ENCODE results near the gene TTC39C. TPM values are rescaled to one million over a fixed set of nuclear protein-coding genes. Genes with fewer than 3 reads are reported as not detected.

Gene TTC39C
- total RNA-seq, 2 donors from 2014 or later, result 31.2 to 40.0 TPM

DNA sequence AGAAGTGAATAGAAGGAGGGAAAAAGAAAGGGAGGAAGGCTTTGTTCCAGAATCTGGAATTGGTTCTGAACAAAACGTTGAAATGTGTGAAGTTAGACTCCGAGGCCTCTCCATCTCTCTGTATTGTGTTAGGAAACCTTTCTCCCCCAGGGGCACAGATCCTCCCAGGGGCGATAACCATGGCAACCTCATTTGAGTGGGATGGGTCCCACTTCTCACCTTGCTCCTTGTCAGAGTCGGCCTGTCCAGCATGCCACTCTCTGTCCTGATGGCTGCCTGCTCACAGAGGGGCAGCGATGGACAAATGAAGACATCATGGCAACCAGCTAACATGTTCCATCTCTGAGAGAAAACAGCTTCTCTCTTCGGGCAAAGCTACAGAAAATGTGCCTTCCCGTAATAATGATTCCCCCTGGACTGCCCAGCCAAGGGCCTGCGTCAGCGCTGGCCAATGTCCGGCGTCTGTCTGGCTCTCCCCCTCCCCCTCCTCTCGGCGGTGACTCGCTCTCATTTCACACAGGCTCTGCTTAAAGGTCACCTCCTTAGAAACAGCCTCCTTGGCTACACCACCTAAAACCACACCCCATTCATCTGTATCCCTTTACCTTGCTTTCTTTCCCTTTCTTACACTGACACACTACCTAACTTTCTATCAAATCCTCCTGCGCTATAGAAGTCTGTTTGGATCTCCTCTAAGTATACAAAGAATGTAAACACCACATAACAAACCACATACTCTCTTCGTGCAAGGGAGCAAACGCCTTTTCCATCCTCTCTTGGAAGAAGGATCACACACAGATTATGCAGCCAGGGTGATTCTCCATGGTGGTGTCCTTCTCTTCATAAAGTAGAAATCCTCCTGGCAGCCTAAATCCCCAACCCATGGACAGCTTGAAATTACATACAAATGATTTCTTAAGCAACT lies 32.1 kb upstream of the TTC39C start:
- Histone ChIP-seq H3K4me1 (replicated peaks) (no peaks in the 10 kb centered on the region), H3K36me3 (no peaks in the 10 kb centered on the region), H3K27me3 (replicated peaks; ENCODE audit: insufficient read depth) (no peaks in the 10 kb centered on the region), H3K9me3 (no peaks in the 10 kb centered on the region), H3K27ac (no peak overlapping the region), H3K4me3 (no peak overlapping the region)
- TF ChIP-seq POLR2AphosphoS5 (IDR thresholded peaks at IDR 0.05) (no peak), POLR2A (IDR thresholded peaks at IDR 0.05) (no peak)
- TF ChIP-seq, protein P1, sequence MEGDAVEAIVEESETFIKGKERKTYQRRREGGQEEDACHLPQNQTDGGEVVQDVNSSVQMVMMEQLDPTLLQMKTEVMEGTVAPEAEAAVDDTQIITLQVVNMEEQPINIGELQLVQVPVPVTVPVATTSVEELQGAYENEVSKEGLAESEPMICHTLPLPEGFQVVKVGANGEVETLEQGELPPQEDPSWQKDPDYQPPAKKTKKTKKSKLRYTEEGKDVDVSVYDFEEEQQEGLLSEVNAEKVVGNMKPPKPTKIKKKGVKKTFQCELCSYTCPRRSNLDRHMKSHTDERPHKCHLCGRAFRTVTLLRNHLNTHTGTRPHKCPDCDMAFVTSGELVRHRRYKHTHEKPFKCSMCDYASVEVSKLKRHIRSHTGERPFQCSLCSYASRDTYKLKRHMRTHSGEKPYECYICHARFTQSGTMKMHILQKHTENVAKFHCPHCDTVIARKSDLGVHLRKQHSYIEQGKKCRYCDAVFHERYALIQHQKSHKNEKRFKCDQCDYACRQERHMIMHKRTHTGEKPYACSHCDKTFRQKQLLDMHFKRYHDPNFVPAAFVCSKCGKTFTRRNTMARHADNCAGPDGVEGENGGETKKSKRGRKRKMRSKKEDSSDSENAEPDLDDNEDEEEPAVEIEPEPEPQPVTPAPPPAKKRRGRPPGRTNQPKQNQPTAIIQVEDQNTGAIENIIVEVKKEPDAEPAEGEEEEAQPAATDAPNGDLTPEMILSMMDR (IDR thresholded peaks at IDR 0.05), result no peak
- 44% methylated on average over 17 of the region's 17 CpGs for WGBS
- DNase-seq (ENCODE audit: low spot score), result no peak
- intact Hi-C loops (cut with DNase I), result loop anchor here (5.0 kb wide), 1 partner anchor 50 kb away; no protein-coding TSS in a partner anchor

DNA sequence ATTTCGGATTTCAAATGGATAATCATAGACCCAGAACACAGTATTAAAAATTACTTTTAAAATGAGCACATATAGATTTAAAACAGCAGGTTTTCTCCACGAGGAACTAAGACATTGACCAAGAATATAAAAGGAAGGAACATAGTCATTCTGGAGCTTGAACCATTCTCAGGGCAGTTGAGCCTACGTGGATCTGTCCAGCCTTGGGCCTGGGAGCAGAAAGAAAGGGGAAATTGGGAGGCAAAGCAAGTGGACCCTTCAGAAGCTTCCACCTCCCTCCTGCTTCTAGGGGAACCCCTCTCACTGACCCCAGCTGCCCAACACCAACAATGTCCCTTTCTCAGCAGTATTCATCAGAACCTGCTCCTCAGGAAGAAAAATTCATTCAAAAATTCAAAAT lies 31.4 kb upstream of the TTC39C start:
- Histone ChIP-seq H3K9me3 (no peaks in the 10 kb centered on the region), H3K36me3 (no peaks in the 10 kb centered on the region), H3K27me3 (replicated peaks; ENCODE audit: insufficient read depth) (no peaks in the 10 kb centered on the region), H3K27ac (no peak overlapping the region), H3K4me3 (no peak overlapping the region), H3K4me1 (replicated peaks) (no peaks in the 10 kb centered on the region)
- TF ChIP-seq POLR2AphosphoS5 (IDR thresholded peaks at IDR 0.05), result no peak
- TF ChIP-seq, protein P1 (IDR thresholded peaks at IDR 0.05), result no peak
- TF ChIP-seq POLR2A (IDR thresholded peaks at IDR 0.05), result no peak
- 89% methylated on average over 3 of the region's 3 CpGs for WGBS
- no peak for DNase-seq (ENCODE audit: low spot score)
- intact Hi-C loops (cut with DNase I), result loop anchor here (5.0 kb wide), 1 partner anchor 51 kb away; no protein-coding TSS in a partner anchor

DNA sequence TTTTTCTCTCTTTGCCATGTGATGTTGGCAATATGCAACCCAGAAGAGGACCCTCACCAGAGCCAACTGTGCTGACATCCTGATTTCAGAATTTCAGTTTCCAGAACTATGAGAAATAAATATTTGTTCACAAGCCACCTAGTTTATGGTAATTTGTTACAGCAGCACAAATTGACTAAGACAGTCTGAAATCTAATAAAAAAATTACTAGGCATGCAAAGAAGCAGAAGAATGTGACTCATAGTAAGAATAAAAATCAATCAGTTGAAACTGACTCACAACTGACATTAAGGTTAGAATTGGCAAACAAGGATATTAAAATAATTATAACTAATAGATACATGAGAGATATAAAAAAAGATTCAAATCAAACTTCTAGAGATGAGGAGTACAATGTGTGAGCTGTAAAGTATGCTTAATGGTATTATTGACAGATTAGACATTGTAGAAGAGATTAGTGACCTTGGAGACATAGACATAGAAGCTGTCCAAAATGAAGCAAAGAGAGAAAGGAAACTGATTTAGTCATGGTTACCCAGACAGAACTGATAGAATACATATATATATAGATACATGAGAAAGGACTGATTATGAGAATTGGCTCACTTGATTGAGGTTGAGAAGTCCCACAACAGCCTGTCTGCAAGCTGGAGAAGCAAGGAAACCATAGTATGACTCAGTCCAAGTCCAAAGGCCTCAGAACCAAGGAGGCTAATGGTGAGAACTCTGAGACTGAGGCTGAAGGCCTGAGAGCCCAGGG lies 27.8 kb upstream of the TTC39C start:
- H3K36me3 ChIP-seq, result no peaks in the 10 kb centered on the region
- intact Hi-C loops (cut with DNase I), result no loop called here
- no peak for DNase-seq (ENCODE audit: low spot score)
- H3K4me1 ChIP-seq (replicated peaks), result no peaks in the 10 kb centered on the region
- no peak overlapping the region for H3K4me3 ChIP-seq
- H3K9me3 ChIP-seq, result no peaks in the 10 kb centered on the region
- no peaks in the 10 kb centered on the region for H3K27me3 ChIP-seq (replicated peaks; ENCODE audit: insufficient read depth)
- H3K27ac ChIP-seq, result no peak overlapping the region
- TF ChIP-seq POLR2AphosphoS5 (IDR thresholded peaks at IDR 0.05) (no peak), POLR2A (IDR thresholded peaks at IDR 0.05) (no peak)
- TF ChIP-seq, protein P1 (IDR thresholded peaks at IDR 0.05), result no peak

DNA sequence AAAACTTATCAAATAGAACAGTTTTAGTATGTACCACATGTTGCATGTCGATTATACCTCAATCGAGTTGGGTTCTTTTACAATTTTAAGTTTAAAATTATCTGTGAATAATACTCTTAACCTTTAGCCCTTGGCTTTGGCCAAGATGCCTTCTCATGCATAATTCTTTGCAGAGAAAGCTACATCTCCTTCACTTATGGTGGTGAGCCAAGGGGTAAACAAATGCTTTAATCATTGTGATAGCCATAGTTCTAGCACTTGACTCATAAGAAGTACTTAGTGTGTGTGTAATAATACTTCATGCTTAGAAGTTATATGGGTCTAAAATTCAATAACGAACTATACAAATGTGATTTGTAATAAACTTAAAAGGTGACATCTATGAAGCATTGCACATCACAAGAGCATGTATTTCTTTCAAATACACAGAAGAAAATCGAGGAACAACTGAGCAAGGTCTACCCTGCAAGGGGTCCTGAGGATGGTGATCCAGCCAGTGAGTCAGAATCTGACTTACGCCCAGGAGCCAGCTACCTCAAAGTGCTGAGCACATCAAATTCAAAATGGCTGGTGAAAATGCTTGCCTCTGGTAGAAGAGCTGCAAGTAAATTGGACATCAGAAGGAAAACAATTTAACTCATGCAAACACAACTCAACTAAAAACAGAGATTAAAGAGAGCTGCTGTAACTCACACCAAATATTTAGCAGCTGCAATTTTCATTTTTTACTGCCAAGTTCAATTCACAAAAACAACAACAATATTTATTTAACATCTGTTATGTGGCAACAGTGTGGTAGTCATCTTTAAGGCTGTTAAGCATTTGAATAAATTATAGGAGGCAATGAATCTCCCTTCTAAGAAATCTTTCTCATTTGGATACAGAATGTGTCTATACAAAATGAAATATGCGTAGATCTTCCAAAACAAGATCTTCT lies 23.8 kb upstream of the TTC39C start:
- Histone ChIP-seq H3K27ac (no peak overlapping the region), H3K9me3 (no peaks in the 10 kb centered on the region), H3K27me3 (replicated peaks; ENCODE audit: insufficient read depth) (no peaks in the 10 kb centered on the region), H3K4me1 (replicated peaks) (no peaks in the 10 kb centered on the region), H3K4me3 (no peak overlapping the region), H3K36me3 (no peaks in the 10 kb centered on the region)
- WGBS, result 87% methylated on average over 6 of the region's 6 CpGs
- no peak for TF ChIP-seq POLR2A (IDR thresholded peaks at IDR 0.05)
- TF ChIP-seq, protein P1 (IDR thresholded peaks at IDR 0.05), result no peak
- no peak for TF ChIP-seq POLR2AphosphoS5 (IDR thresholded peaks at IDR 0.05)
- DNase-seq (ENCODE audit: low spot score), result no peak
- intact Hi-C loops (cut with DNase I), result no loop called here
